Activated T-helper 9 cell treated with anti-CD3 and anti-CD28 coated beads, Interleukin-2, amount 50 U/mL, for 16 hours (primary cell): ENCODE measurements around the gene TRAPPC2L.
"Not testable (repeated sequence)": the region's sequence is repeated elsewhere in the genome, so short reads cannot be mapped to it uniquely, and the experiment has no call there.

Source experiments
- DNase-seq: peaks from one replicate; pipeline ENCODE4 v3.0.0-alpha.2; 2020; ENCODE audit warnings: low read depth

TRAPPC2L gene

GRCh38 chr16:88819126-88819525 lies 37.8 kb upstream of the TRAPPC2L start:
- DNase-seq: no peak

- no peak for DNase-seq
Measured at GRCh38 chr16:88820385-88821025, 36.4 kb upstream of the TRAPPC2L start.

GRCh38 chr16:88821168-88821850 lies 35.6 kb upstream of the TRAPPC2L start:
- DNase-seq: no peak

- no peak for DNase-seq
Measured at GRCh38 chr16:88822281-88823040, 34.5 kb upstream of the TRAPPC2L start.

- DNase-seq: not testable (repeated sequence)
Measured at GRCh38 chr16:88823646-88824045, 33.3 kb upstream of the TRAPPC2L start.

DNA sequence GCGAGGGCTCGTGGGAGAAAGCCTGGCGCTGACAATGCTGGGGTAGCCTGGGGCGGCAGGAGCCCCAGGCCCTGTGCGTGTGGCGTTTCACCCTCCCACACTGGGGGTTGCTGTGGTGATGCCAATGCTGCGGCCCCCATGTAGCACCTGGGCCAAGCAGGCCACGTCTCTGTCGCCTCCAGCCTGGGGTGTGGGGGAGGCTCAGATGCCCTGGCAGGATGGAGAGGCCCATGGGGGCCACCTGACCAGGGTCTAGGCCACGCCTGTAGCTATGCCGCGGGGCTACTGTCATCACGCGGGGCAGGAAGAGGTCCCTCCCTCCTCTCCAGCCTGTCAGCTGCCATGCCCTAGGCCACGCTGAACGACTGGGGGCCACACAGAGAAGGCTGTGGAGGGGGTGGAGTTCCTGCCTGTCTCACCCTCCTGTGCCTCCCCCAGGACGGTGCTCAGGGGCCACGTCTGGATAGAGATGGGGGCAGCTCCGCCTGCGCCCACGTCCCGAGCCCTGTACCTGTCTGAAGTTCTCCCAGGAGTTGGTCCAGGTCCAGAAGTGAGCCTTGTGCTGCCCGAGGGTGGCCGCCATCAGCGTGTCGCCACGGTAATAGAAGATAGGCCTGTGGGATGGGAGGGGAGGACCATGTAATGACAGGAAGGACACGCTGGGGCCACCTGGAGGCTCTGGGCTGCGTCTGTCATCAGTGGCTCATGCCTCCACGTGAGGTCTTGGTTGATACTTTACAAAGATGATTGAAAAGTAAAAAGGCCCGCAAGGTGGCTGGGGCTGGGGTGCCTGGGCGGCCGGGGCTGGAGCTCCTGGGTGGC lies 32.5 kb upstream of the TRAPPC2L start:
- no peak for DNase-seq

- no peak for DNase-seq
Measured at GRCh38 chr16:88825146-88825545, 31.8 kb upstream of the TRAPPC2L start.

DNA sequence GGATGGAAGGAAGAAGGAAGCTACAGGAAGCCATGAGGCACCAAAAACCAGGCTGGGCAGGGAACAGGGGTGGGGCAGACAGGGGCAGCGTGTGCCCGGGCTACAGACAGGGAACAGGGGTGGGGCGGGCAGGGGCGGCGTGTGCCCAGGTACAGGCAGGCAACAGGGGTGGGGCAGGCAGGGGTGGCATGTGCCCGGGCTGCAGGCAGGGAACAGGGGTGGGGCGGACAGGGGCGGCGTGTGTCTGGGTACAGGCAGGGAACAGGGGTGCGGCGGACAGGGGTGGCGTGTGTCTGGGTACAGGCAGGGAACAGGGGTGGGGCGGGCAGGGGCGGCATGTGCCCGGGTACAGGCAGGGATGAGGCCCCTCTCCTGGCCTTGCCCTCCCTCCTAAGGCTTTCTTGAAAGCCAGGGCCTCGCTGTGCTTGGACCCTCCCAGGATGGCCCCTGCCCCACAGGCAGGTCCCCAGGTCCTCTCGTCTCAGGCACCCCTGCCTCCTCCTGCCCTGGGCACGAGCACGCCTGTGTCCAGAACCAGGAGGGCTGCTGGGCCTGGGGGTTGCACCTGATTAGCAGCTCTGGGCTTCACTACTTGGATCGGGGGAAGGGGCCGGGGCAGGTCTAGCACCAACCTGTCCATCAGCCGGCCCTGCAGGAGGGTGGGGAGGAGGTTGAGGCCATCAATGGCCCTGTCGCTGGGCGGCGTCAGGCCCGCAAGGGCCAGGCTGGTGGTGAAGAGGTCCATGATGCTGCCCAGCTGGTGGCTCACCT lies 30.7 kb upstream of the TRAPPC2L start:
- no peak for DNase-seq

DNA sequence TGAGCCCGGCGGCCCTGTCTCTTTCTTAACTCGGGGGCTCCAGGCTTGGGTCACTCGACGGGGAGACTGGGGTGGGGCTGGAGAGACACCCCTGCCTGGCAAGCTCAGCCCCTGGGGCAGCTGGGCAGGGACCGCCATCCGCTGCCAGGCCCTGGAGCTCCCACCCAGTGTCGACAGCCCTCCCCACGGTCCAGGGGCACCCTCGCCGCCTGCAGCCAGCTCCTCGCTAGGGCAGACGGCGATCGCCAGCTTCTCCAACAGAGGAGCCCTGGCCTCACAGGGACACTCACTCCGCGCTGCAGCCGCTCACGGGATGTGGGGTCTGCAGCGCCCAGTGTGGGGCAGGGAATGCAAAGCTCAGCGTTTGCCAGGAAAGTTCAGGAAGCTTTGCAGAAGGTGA lies 29.2 kb upstream of the TRAPPC2L start:
- no peak for DNase-seq

DNA sequence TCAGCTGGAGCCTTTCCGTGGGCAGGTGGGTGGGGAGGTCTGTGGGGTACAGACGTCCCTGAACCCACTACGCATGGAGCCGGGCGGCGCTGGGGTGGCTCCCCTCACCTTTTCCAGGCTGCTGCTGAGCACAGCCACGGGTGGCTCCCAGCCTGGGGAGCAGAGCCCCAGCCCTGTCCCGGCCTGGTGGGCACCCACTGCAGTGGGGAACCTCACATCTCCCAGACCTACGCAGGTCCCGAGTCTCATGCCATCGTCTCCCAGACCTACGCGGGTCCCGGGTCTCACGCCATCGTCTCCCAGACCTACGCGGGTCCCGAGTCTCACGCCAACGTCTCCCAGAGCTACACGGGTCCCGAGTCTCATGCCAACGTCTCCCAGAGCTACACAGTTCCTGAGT lies 28.2 kb upstream of the TRAPPC2L start:
- DNase-seq: no peak

DNA sequence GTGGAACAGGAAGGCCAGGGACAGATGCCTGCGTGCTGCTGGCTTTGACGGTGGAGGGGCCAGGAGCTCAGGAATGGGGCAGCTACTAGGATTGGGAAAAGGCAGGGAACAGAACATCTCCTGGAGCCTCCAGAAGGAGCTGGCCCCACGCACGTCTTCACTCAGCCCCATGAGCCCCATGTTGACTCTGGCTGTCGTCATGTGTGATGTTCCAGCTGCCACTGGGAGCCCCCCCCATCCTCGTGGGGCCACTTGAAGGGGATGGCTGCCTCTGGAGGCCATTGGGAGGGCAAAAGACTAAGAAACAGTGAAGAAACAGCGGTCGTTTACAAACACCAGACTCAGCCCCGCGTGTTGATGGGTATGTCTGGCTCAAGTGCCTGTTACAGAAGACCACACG lies 26.7 kb upstream of the TRAPPC2L start:
- DNase-seq: no peak

DNA sequence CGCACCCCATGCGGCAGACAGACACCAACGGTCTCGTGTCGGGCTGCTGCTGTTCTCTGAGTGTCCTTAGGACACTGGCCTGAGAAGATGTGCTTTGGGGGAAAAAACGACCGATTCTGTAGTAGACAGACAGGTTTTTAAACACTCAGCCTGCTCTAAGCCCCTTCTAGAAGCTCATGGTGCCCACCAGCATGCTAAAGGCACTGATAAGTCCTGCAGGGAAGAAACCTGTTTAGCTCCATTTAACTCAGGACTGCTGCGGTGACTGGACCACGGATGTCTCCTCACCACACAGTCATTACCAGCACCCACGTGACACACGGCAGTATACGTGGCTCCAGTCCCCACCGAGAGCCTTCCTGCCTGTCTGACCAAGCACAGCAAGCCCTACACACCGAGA lies 26.1 kb upstream of the TRAPPC2L start:
- DNase-seq: no peak

DNA sequence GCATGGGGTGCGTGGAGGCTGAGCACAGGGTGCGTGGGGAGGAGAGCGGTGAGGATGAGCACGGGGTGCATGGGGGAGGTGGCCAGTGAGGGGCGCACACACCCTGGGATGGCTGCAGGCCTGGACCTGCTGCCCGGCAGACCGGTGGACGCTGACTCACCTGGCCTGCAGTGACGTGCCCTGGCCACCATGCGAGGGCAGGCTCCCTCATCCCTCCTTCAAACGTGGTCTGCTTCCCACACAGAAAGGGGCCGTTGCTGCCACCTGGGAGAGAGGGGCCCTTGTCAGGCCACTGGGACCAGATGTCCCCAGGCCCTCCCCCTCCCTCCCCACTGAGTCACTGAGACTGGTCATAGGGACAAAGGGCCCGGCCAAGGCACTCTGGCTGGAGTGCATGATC lies 25.1 kb upstream of the TRAPPC2L start:
- no peak for DNase-seq

DNA sequence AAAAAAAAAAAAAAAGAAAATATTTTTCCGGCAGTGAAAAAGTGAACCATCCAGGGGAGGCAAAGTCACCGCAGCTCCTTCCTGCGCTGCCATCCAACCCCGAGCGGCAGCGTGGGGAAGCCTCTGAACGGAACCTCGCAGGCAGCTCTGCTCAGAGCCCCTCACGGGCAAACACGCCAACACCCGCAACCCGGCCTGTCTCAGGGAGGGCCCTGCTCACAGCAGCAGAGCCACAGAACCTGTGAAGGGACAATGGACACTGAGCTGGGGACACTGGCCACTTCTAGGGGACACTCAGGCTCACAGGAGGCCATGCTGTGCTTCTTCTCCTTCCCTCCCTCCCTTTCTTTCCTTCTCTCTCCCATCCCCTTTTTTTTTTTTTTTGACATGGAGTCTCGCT lies 23.8 kb upstream of the TRAPPC2L start:
- no peak for DNase-seq

GRCh38 chr16:88834670-88835069 lies 22.3 kb upstream of the TRAPPC2L start:
- DNase-seq: no peak

GRCh38 chr16:88835383-88835782 lies 21.5 kb upstream of the TRAPPC2L start:
- no peak for DNase-seq

- no peak for DNase-seq
Measured at GRCh38 chr16:88835818-88836217, 21.1 kb upstream of the TRAPPC2L start.

DNA sequence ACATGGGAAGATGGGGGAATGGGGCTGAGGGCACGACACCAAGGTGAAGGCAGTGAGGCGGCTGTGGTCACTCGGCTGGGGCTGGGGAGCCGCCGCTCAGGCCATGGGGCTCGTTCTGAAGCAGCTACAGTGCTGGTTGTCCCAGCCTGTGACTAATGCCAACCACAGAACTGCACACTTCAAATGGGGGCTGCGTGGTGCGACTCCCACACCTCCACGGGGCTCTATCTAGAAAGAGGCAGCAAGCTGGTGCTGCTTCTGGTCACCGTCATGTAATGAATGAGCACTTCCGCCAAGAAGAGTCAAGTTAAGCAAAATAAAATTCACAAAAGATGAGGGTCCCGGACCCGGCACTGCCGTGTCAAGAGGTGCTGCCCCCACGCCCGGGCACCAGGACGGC lies 20.1 kb upstream of the TRAPPC2L start:
- DNase-seq: no peak

DNA sequence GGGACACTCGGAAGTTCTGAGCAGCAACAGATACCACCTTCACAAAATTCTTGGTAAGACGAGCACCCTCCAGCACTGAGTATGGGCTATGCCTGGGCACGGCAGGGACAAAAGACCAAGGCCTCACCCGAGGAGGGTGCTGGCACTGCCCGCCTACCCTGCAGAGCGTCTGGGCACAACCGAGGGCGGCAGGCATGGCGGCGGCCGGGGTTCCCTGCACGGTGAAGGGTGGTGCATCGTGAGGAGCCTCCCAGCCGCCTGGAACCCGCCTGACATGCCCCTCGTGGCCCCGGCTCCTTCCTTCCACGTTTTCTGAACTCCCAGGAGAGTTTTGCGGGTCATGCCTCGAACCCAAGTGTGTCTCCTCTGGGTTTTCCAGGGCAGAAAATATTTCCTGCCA lies 19.1 kb upstream of the TRAPPC2L start:
- no peak for DNase-seq

DNA sequence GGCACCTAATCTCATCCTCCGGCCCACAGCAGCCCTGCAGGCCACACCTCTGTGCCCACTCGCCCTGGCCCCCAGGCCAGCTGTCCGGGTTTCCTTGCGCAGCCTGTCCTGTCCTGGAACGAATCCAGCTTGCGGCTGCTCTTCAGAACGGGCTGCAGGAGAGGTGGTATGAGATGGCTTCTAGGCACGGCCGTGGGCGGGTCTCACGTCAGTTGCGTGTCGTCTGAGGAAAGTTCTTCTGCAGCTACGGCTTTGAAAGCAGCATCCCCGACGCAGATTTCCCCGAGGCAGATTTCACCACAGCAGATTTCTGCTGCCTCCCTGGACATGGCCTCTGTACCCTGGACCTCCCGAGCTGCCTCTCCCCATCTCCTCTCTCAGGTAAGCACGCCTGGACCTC lies 18.4 kb upstream of the TRAPPC2L start:
- DNase-seq: no peak

DNA sequence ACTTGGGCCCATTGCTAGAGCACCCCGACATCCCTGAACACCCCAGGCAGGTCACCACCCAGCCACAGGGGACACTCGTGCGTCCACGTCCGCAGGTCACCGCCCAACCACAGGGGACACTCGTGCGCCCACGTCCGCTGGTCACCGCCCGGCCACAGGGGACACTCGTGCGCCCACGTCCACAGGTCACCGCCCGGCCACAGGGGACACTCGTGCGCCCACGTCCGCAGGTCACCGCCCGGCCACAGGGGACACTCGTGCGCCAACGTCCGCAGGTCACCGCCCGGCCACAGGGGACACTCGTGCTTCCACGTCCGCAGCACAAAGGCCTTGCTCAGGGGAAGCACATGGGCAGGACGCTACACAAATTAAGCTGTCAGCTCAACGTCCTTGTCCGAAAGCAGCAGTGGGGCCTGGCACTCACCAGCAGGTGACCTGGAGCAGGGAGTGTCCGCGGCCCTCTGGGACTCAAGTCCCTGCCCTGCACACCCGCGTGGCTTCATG lies 17.8 kb upstream of the TRAPPC2L start:
- no peak for DNase-seq
